Measurements from ENCODE around the gene LCN6.

GRCh38 chr9:136786451-136786850, 38.1 kb upstream of the LCN6 start:
- TF ChIP-seq EZH2 (IDR thresholded peaks at IDR 0.05; ENCODE audit: borderline replicate concordance, insufficient read depth, low read length, poor library complexity, severe bottlenecking) (no peak), CTCF (IDR thresholded peaks at IDR 0.05; ENCODE audit: poor library complexity, severe bottlenecking) (no peak), EP300 (conservative IDR thresholded peaks at IDR 0.05; ENCODE audit: poor library complexity, severe bottlenecking) (no peak), TAF1 (IDR thresholded peaks at IDR 0.05; ENCODE audit: low read depth) (no peak)
